MM.1S (cell line): ENCODE results near the gene IFIT1B.

Source experiments
- DNase-seq: peaks from one replicate; pipeline ENCODE4 v3.0.0-alpha.2; 2015
- H2AFZ ChIP-seq: fragments of 300-600 bp; sonication (generic); 2 replicates; pipeline ENCODE4 v1.6.0; 2016; ENCODE audit warnings: antibody characterized with exemption, low read length
- H3F3A ChIP-seq: fragments of 300-600 bp; sonication (generic); 2 replicates; pipeline ENCODE4 v1.6.1; 2016; ENCODE audit warnings: mild to moderate bottlenecking, antibody characterized with exemption, low read length, moderate library complexity, mixed read lengths; ENCODE audit not compliant: insufficient read depth
- H3K27ac ChIP-seq: fragments of 300-600 bp; sonication (generic); 2 replicates; pipeline ENCODE4 v1.5.1; 2016; ENCODE audit warnings: mild to moderate bottlenecking, low read length
- H3K27me3 ChIP-seq: fragments of 300-600 bp; sonication (generic); replicated peaks from 2 replicates; pipeline ENCODE4 v1.6.0; 2016; ENCODE audit warnings: low read length; ENCODE audit not compliant: insufficient read depth
- H3K36me3 ChIP-seq: fragments of 300-600 bp; sonication (generic); replicated peaks from 2 replicates; pipeline ENCODE4 v1.6.1; 2016; ENCODE audit warnings: mild to moderate bottlenecking, low read length, mixed read lengths; ENCODE audit not compliant: insufficient read depth
- H3K4me1 ChIP-seq: fragments of 300-600 bp; sonication (generic); 2 replicates; pipeline ENCODE4 v1.6.1; 2016; ENCODE audit warnings: low read length, mixed read lengths
- H3K4me2 ChIP-seq: fragments of 300-600 bp; sonication (generic); 2 replicates; pipeline ENCODE4 v1.6.0; 2016; ENCODE audit warnings: low read depth, low read length
- H3K4me3 ChIP-seq: fragments of 300-600 bp; sonication (generic); 2 replicates; pipeline ENCODE4 v1.5.1; 2016; ENCODE audit warnings: low read length, mixed read lengths
- H3K79me2 ChIP-seq: fragments of 300-600 bp; sonication (generic); 2 replicates; pipeline ENCODE4 v1.6.1; 2016; ENCODE audit warnings: mixed run types, low read length, mixed read lengths
- H3K9ac ChIP-seq: fragments of 300-600 bp; sonication (generic); 2 replicates; pipeline ENCODE4 v1.6.1; 2016; ENCODE audit warnings: low read length, mixed read lengths
- H3K9me2 ChIP-seq: fragments of 300-600 bp; sonication (generic); replicated peaks from 2 replicates; pipeline ENCODE4 v1.6.1; 2016; ENCODE audit warnings: mild to moderate bottlenecking, low read length, mixed read lengths; ENCODE audit not compliant: insufficient read depth
- H3K9me3 ChIP-seq: fragments of 300-600 bp; sonication (generic); replicated peaks from 2 replicates; pipeline ENCODE4 v1.6.1; 2016; ENCODE audit warnings: mild to moderate bottlenecking, low read length, mixed read lengths; ENCODE audit not compliant: insufficient read depth
- H4K20me1 ChIP-seq: fragments of 300-600 bp; sonication (generic); 2 replicates; pipeline ENCODE4 v1.6.1; 2016; ENCODE audit warnings: mild to moderate bottlenecking, low read length, moderate library complexity, mixed read lengths; ENCODE audit not compliant: insufficient read depth
- CTCF ChIP-seq: fragments of 300-600 bp; sonication (generic); IDR thresholded peaks from 2 replicates; pipeline ENCODE4 v1.5.1; 2016; ENCODE audit warnings: antibody characterized with exemption, low read length, mixed read lengths
- EZH2 ChIP-seq: fragments of 300-600 bp; sonication (generic); optimal IDR thresholded peaks from 2 replicates; pipeline ENCODE3; 2017; ENCODE audit warnings: low read depth, mild to moderate bottlenecking, antibody characterized with exemption, low read length, mixed read lengths
- EZH2phosphoT487 ChIP-seq: fragments of 300-600 bp; sonication (generic); IDR thresholded peaks from 2 replicates; pipeline ENCODE4 v1.6.1; 2018; ENCODE audit warnings: antibody characterized with exemption, low read length

The IFIT1B gene

GRCh38 chr10:89351780-89352597, 25.9 kb upstream of the IFIT1B start:
- Histone ChIP-seq H3K9ac (peak overlapping the region; percentile 51), H3K36me3 (no peaks in the 10 kb centered on the region), H3K4me2 (peak overlapping the region; percentile 74), H3K9me3 (no peaks in the 10 kb centered on the region), H3K27ac (peak overlapping the region; percentile 84), H3K27me3 (no peaks in the 10 kb centered on the region), H3F3A (peaks cover 22% of the 10 kb centered on the region), H4K20me1 (no peaks in the 10 kb centered on the region), H3K9me2 (no peaks in the 10 kb centered on the region), H3K4me3 (peak overlapping the region; percentile 42), H3K4me1 (peaks cover 28% of the 10 kb centered on the region), H2AFZ (peak overlapping the region; percentile 31), H3K79me2 (no peaks in the 10 kb centered on the region)
- DNase-seq, result peak; percentile 82
- TF ChIP-seq EZH2phosphoT487, result no peak

- Histone ChIP-seq H3K79me2 (no peaks in the 10 kb centered on the region), H3K9ac (no peak overlapping the region), H3K4me3 (no peak overlapping the region), H3K4me2 (no peak overlapping the region), H3K9me3 (no peaks in the 10 kb centered on the region), H3K9me2 (no peaks in the 10 kb centered on the region), H2AFZ (no peak overlapping the region), H4K20me1 (no peaks in the 10 kb centered on the region), H3K27me3 (no peaks in the 10 kb centered on the region), H3K36me3 (no peaks in the 10 kb centered on the region), H3K4me1 (peaks cover 28% of the 10 kb centered on the region), H3F3A (peaks cover 22% of the 10 kb centered on the region), H3K27ac (peak overlapping the region; percentile 84; the same call in 1 of the 2 replicates)
- no peak for DNase-seq
- no peak for TF ChIP-seq EZH2
- no peak for TF ChIP-seq EZH2phosphoT487
- TF ChIP-seq CTCF, result no peak
Observed at GRCh38 chr10:89352802-89353201, 25.1 kb upstream of the IFIT1B start.

- H3F3A ChIP-seq, result peaks cover 20% of the 10 kb centered on the region
- H4K20me1 ChIP-seq, result no peaks in the 10 kb centered on the region
- no peaks in the 10 kb centered on the region for H3K27me3 ChIP-seq
- TF ChIP-seq CTCF, result no peak
- no peak for TF ChIP-seq EZH2phosphoT487
- no peak for TF ChIP-seq EZH2
- peaks cover 26% of the 10 kb centered on the region for H3K4me1 ChIP-seq
- H2AFZ ChIP-seq, result no peak overlapping the region
- DNase-seq, result no peak
- no peaks in the 10 kb centered on the region for H3K79me2 ChIP-seq
- no peak overlapping the region for H3K27ac ChIP-seq
- H3K36me3 ChIP-seq, result no peaks in the 10 kb centered on the region
- H3K4me3 ChIP-seq, result no peak overlapping the region
- no peak overlapping the region for H3K4me2 ChIP-seq
- H3K9me3 ChIP-seq, result no peaks in the 10 kb centered on the region
- H3K9ac ChIP-seq, result no peak overlapping the region
- H3K9me2 ChIP-seq, result no peaks in the 10 kb centered on the region
Observed at GRCh38 chr10:89355394-89355931, 22.4 kb upstream of the IFIT1B start.

GRCh38 chr10:89357096-89357495, 20.8 kb upstream of the IFIT1B start:
- Histone ChIP-seq H3K36me3 (no peaks in the 10 kb centered on the region), H3F3A (peaks cover 4% of the 10 kb centered on the region; the same call in 1 of the 2 replicates), H3K4me3 (no peak overlapping the region), H3K4me1 (peaks cover 14% of the 10 kb centered on the region), H3K4me2 (no peak overlapping the region), H3K27me3 (no peaks in the 10 kb centered on the region), H3K9me3 (no peaks in the 10 kb centered on the region), H4K20me1 (no peaks in the 10 kb centered on the region), H3K9me2 (no peaks in the 10 kb centered on the region), H3K27ac (no peak overlapping the region), H2AFZ (no peak overlapping the region), H3K9ac (no peak overlapping the region), H3K79me2 (no peaks in the 10 kb centered on the region)
- DNase-seq, result no peak
- TF ChIP-seq EZH2 (no peak), EZH2phosphoT487 (no peak), CTCF (no peak)
